D721Med (cell line): ENCODE results near the gene PMIS2.
A peak's percentile ranks its signal among the peaks of the same experiment; 100 is the strongest.
"Not testable (repeated sequence)": the region's sequence is repeated elsewhere in the genome, so short reads cannot be mapped to it uniquely, and the experiment has no call there.

Source experiments
- DNase-seq: peaks from one replicate; pipeline ENCODE4 v3.0.0; 2011; ENCODE audit warnings: low spot score; ENCODE audit not compliant: insufficient read length
- FAIRE-seq: peaks from 2 replicates; lab custom pipeline; 2011; peaks lifted over from hg19 to GRCh38; lab: Jason Lieb, UNC
- CTCF ChIP-seq: IDR thresholded peaks from 2 replicates; pipeline ENCODE4 v1.5.1; 2012; ENCODE audit warnings: mild to moderate bottlenecking, control low read depth; ENCODE audit not compliant: insufficient read depth; ENCODE audit errors: missing control alignments

The PMIS2 gene

GRCh38 chr19:35592226-35592625, 6.3 kb downstream of the PMIS2 start:
- DNase-seq, result no peak
- no peak for FAIRE-seq
- peak; percentile 48 for TF ChIP-seq CTCF

GRCh38 chr19:35595026-35595425, 9.1 kb downstream of the PMIS2 start:
- not testable (repeated sequence) for FAIRE-seq, DNase-seq

- FAIRE-seq (no peak), DNase-seq (no peak)
- TF ChIP-seq CTCF, result no peak
Measured at GRCh38 chr19:35595928-35596327, 10.0 kb downstream of the PMIS2 start.

GRCh38 chr19:35596366-35596999, 10.5 kb downstream of the PMIS2 start:
- DNase-seq, result no peak
- no peak for TF ChIP-seq CTCF
- FAIRE-seq, result no peak

GRCh38 chr19:35601971-35602370, 16.0 kb downstream of the PMIS2 start:
- DNase-seq, result no peak
- FAIRE-seq, result no peak
- TF ChIP-seq CTCF, result no peak

GRCh38 chr19:35604436-35604835, 18.5 kb downstream of the PMIS2 start:
- DNase-seq, FAIRE-seq: not testable (repeated sequence)

GRCh38 chr19:35607170-35607569, 21.2 kb downstream of the PMIS2 start:
- not testable (repeated sequence) for DNase-seq, FAIRE-seq

- no peak for FAIRE-seq
- TF ChIP-seq CTCF, result no peak
- no peak for DNase-seq
Measured at GRCh38 chr19:35607661-35608060, 21.7 kb downstream of the PMIS2 start.

- no peak for DNase-seq
- no peak for TF ChIP-seq CTCF
- no peak for FAIRE-seq
Measured at GRCh38 chr19:35608251-35608650, 22.3 kb downstream of the PMIS2 start.
